ENCODE data around the gene HCFC1.

Gene HCFC1

DNA sequence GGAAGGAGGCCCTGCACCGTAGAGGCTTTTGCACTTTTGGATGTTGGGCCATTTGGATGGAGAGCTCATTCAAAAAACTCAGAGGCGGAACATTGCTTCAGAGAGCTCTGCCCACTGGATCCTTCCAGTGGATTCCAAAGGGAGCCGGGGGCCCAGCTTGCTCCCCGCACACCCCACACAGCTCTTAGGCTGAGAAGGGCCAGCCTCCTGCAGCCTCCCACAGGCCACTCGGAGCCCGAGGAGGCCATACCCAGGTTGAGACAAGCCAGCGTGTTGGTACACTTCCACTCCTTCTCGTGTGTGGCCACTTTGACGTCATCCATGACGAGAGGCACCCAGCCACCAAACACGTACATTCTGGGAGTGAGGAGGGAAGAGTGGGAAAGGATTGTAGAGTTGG is 10.3 kb downstream of the HCFC1 start:
- FAIRE-seq, result no peak
- TF ChIP-seq CTCF (IDR thresholded peaks at IDR 0.05; ENCODE audit: insufficient read depth, missing control alignments), result no peak
- DNase-seq (ENCODE audit: insufficient read length, low spot score), result no peak

GRCh38 chrX:153960786-153961185 is 10.8 kb downstream of the HCFC1 start:
- FAIRE-seq (no peak), DNase-seq (ENCODE audit: insufficient read length, low spot score) (no peak)
- TF ChIP-seq CTCF (IDR thresholded peaks at IDR 0.05; ENCODE audit: insufficient read depth, missing control alignments), result no peak

- TF ChIP-seq CTCF (IDR thresholded peaks at IDR 0.05; ENCODE audit: insufficient read depth, missing control alignments), result no peak
These were observed 11.5 kb downstream of the HCFC1 start for GRCh38 chrX:153960077-153960476.

GRCh38 chrX:153959649-153960048 is 12.0 kb downstream of the HCFC1 start:
- DNase-seq (ENCODE audit: insufficient read length, low spot score) (no peak), FAIRE-seq (no peak)
- no peak for TF ChIP-seq CTCF (IDR thresholded peaks at IDR 0.05; ENCODE audit: insufficient read depth, missing control alignments)

More at GRCh38 chrX:153960077-153960476, 11.5 kb downstream of the HCFC1 start:
- DNase-seq (ENCODE audit: insufficient read length, low spot score) (no peak), FAIRE-seq (no peak)

GRCh38 chrX:153958605-153959004 is 13.0 kb downstream of the HCFC1 start:
- FAIRE-seq (no peak), DNase-seq (ENCODE audit: insufficient read length, low spot score) (no peak)
- TF ChIP-seq CTCF (IDR thresholded peaks at IDR 0.05; ENCODE audit: insufficient read depth, missing control alignments), result no peak

DNA sequence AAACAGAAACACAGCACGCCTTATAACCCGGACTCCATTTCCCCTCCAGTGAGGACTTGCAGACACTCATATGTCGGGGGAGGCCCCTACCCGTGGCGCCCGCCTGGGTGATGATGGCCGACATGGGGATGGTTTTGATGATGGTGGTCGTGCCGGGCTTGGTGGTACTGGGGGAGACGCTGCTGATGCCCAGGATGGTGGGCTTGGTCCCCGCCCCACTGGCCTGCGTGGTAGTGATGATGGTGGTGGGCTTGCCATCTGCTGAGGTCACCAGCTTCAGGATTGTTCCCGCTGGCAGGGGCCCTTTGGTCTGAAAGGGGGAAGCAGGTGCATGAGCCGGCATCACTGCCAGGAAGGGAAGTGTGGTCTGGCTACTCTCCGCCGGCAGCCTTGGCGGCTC is 14.4 kb downstream of the HCFC1 start:
- FAIRE-seq (no peak), DNase-seq (ENCODE audit: insufficient read length, low spot score) (no peak)
- TF ChIP-seq CTCF (IDR thresholded peaks at IDR 0.05; ENCODE audit: insufficient read depth, missing control alignments), result no peak

DNA sequence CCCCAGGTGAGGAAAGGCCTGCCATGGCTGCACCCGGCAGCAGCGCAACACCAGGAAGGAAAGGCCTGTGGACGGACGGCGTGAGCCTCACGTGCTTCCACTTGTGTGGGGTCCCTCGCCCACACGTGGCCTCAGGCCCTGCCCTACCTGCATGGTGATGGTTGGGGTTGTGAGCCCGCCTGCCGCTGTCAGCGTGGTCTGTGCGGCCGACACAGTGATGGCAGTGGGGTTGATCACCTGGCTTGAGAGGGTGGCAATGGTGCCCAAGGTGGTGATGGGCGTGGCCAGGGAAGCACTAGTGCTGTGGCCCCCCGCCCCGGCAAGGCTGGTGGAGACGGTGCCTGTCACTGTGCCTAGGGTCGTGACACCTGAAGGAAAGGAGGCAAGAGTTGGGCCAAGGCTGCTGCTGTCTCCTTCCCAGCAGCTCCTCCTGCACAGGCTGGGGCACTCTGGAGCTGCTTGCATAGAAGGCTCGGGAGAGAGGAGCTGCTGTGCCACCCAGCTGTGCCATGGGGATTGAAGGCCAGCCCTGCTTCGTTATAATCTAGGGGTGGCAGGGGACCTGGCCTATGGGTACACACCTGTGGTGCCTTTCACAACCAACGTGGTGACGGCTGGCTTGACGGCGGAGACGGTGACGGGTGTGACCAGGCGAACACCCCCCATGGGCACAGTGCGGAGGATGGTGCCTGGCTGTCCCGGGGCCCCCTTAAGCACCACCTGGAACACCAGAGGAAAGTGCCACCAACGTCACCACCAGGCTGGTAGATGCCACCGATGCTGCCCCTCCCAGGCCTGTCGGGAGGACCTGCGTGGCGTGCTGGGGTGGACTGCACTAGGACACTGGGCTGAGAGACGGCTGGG is 15.3 kb downstream of the HCFC1 start:
- no peak for FAIRE-seq
- DNase-seq (ENCODE audit: insufficient read length, low spot score), result no peak
- no peak for TF ChIP-seq CTCF (IDR thresholded peaks at IDR 0.05; ENCODE audit: insufficient read depth, missing control alignments)
